ENCODE results near the gene SIGLEC7.

SIGLEC7 gene

DNA sequence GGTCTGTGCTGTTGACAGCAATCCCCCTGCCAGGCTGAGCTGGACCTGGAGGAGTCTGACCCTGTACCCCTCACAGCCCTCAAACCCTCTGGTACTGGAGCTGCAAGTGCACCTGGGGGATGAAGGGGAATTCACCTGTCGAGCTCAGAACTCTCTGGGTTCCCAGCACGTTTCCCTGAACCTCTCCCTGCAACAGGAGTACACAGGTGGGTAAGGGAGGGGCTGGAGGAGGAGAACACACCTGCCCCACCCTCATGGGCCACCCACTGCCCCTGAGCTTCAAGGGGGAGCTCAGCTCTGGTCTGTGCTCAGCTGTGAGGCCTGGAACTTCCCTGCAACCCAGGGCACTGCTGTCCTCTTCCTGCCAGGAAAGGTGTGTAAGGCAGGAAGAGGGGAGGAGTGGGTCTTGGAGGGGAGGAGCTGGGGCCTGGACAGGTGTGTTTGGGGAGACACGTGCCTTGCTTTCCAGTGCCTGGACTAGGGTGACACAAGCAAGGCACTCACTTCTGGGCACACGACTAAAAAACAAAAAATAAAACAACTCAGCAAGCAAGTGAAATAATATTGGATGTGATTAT is 3.9 kb downstream of the SIGLEC7 start:
- Histone ChIP-seq H3K36me3 (ENCODE audit: control insufficient read depth in 1 of 2, insufficient read depth in 2 of 2, low read length in 2 of 2) (no peaks in the 10 kb centered on the region), H3K27ac (ENCODE audit: low read depth, low read length) (no peak overlapping the region), H3K4me1 (ENCODE audit: control insufficient read depth in 1 of 2, insufficient read depth in 2 of 2, low read length in 2 of 2) (no peaks in the 10 kb centered on the region), H3K27me3 (ENCODE audit: control insufficient read depth in 1 of 2, insufficient read depth in 2 of 2, low read length in 2 of 2) (no peaks in the 10 kb centered on the region), H3K9ac (ENCODE audit: low read depth in 1 of 2, low read length in 2 of 2) (no peak overlapping the region), H3K9me3 (ENCODE audit: control insufficient read depth in 1 of 2, low read length in 2 of 2) (no peaks in the 10 kb centered on the region), H3K4me3 (ENCODE audit: low read depth in 1 of 2, low read length in 2 of 2) (no peak overlapping the region)

DNA sequence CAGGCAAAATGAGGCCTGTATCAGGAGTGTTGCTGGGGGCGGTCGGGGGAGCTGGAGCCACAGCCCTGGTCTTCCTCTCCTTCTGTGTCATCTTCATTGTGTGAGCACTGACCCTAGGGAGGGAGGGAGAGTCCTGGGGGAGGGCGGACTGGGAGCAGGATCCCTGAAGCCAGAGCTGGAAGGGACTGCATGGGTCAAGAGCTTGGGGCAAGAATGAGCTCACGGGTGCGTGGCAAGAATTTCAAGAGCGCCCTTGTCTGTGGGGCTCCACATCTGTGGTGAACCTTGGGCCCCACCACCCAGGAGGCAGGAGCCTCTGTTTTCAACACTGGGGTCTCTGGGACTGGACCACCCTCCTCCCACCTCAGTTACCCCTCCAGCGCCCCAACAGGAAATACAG is 4.7 kb downstream of the SIGLEC7 start:
- no peaks in the 10 kb centered on the region for H3K27me3 ChIP-seq (ENCODE audit: control insufficient read depth in 1 of 2, insufficient read depth in 2 of 2, low read length in 2 of 2)
- no peaks in the 10 kb centered on the region for H3K9me3 ChIP-seq (ENCODE audit: control insufficient read depth in 1 of 2, low read length in 2 of 2)
- no peaks in the 10 kb centered on the region for H3K36me3 ChIP-seq (ENCODE audit: control insufficient read depth in 1 of 2, insufficient read depth in 2 of 2, low read length in 2 of 2)
- H3K27ac ChIP-seq (ENCODE audit: low read depth, low read length), result no peak overlapping the region
- no peaks in the 10 kb centered on the region for H3K4me1 ChIP-seq (ENCODE audit: control insufficient read depth in 1 of 2, insufficient read depth in 2 of 2, low read length in 2 of 2)
- H3K9ac ChIP-seq (ENCODE audit: low read depth in 1 of 2, low read length in 2 of 2), result no peak overlapping the region
- H3K4me3 ChIP-seq (ENCODE audit: low read depth in 1 of 2, low read length in 2 of 2), result no peak overlapping the region

DNA sequence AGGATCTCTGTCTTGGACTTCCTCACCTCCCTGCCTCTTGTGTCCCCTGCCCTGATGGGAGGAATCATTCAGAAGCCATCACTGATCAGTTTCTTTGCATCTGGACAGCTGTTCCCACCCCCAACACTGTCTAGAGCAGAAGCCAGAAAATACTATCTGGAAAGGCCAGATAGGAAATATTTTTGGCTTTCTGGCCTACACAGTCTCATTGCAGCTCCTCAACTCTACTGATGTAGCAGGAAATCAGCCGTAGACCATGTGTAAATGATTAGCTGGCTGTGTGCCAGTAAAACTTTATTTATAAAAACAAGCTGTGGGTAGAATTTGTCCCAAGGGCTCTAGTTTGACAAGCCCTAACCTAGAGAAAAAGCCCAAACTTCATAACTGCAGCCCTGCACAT is 5.6 kb downstream of the SIGLEC7 start:
- Histone ChIP-seq H3K36me3 (ENCODE audit: control insufficient read depth in 1 of 2, insufficient read depth in 2 of 2, low read length in 2 of 2) (no peaks in the 10 kb centered on the region), H3K4me3 (ENCODE audit: low read depth in 1 of 2, low read length in 2 of 2) (no peak overlapping the region), H3K9ac (ENCODE audit: low read depth in 1 of 2, low read length in 2 of 2) (no peak overlapping the region), H3K9me3 (ENCODE audit: control insufficient read depth in 1 of 2, low read length in 2 of 2) (no peaks in the 10 kb centered on the region), H3K27me3 (ENCODE audit: control insufficient read depth in 1 of 2, insufficient read depth in 2 of 2, low read length in 2 of 2) (no peaks in the 10 kb centered on the region), H3K4me1 (ENCODE audit: control insufficient read depth in 1 of 2, insufficient read depth in 2 of 2, low read length in 2 of 2) (no peaks in the 10 kb centered on the region), H3K27ac (ENCODE audit: low read depth, low read length) (no peak overlapping the region)

DNA sequence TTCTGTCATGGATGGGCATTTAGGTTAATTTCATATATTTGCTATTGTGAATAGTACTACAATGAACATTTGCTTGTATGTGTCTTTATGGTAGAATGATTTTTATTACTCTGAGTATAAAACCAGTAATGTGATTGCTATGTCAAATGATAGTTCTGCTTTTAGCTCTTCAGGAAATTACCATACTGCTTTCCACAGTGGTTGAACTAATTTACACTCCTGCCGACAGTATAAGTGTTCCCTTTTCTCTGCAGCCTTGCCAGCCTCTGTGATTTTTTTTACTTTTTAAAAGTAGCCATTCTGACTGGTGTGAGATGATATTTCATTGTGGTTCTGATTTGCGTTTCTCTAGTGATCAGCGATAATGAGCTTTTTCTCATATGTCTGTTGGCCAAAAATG is 6.5 kb downstream of the SIGLEC7 start:
- no peaks in the 10 kb centered on the region for H3K9me3 ChIP-seq (ENCODE audit: control insufficient read depth in 1 of 2, low read length in 2 of 2)
- no peaks in the 10 kb centered on the region for H3K27me3 ChIP-seq (ENCODE audit: control insufficient read depth in 1 of 2, insufficient read depth in 2 of 2, low read length in 2 of 2)
- no peak overlapping the region for H3K4me3 ChIP-seq (ENCODE audit: low read depth in 1 of 2, low read length in 2 of 2)
- no peak overlapping the region for H3K9ac ChIP-seq (ENCODE audit: low read depth in 1 of 2, low read length in 2 of 2)
- no peaks in the 10 kb centered on the region for H3K36me3 ChIP-seq (ENCODE audit: control insufficient read depth in 1 of 2, insufficient read depth in 2 of 2, low read length in 2 of 2)
- no peak overlapping the region for H3K27ac ChIP-seq (ENCODE audit: low read depth, low read length)
- H3K4me1 ChIP-seq (ENCODE audit: control insufficient read depth in 1 of 2, insufficient read depth in 2 of 2, low read length in 2 of 2), result no peaks in the 10 kb centered on the region

DNA sequence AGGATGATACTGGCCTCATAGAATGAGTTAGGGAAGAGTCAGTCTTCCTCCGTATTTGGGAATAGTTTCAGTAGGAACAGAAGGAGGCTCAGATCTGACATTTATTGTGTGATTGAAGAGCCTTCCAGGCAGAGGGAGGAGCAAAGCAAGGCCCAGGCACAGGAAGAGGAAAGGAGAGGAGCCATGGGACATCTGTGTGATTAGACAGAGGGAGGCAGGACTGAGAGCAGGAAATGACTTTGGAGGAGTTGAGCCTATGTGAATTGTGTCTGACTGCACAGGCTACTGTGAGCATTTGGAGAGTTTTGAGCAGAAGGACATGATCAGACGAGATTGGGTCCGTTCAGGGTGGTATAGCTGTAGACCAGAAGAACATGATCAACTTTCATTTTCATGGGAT is 8.5 kb downstream of the SIGLEC7 start:
- H3K4me1 ChIP-seq (ENCODE audit: control insufficient read depth in 1 of 2, insufficient read depth in 2 of 2, low read length in 2 of 2), result no peaks in the 10 kb centered on the region
- H3K9ac ChIP-seq (ENCODE audit: low read depth in 1 of 2, low read length in 2 of 2), result no peak overlapping the region
- no peak overlapping the region for H3K4me3 ChIP-seq (ENCODE audit: low read depth in 1 of 2, low read length in 2 of 2)
- H3K9me3 ChIP-seq (ENCODE audit: control insufficient read depth in 1 of 2, low read length in 2 of 2), result no peaks in the 10 kb centered on the region
- no peak overlapping the region for H3K27ac ChIP-seq (ENCODE audit: low read depth, low read length)
- H3K27me3 ChIP-seq (ENCODE audit: control insufficient read depth in 1 of 2, insufficient read depth in 2 of 2, low read length in 2 of 2), result no peaks in the 10 kb centered on the region
- H3K36me3 ChIP-seq (ENCODE audit: control insufficient read depth in 1 of 2, insufficient read depth in 2 of 2, low read length in 2 of 2), result no peaks in the 10 kb centered on the region

DNA sequence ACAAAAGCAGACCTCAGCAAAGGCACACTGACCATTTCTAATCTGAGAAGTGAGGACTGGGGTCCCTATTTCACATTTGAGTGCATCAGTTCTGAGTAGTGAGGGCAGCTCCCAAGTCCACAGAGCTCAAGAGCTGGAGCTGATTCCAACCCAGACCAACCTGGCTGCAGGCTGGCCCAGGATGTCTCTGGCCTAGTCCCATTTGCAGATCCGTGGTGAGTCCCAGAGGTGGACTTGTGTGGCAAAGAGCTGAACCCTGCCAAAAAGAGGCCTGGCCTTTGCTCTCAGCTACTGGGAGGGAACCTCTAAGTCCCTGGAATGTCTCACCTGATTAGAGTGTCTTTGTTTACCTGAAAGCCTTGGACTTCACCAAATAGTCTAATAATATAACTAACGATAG is 14.6 kb downstream of the SIGLEC7 start:
- Histone ChIP-seq H3K27me3 (ENCODE audit: control insufficient read depth in 1 of 2, insufficient read depth in 2 of 2, low read length in 2 of 2) (peaks cover 0 to 6% of the 10 kb centered on the region in 2 donors), H3K27ac (ENCODE audit: low read depth, low read length) (no peak overlapping the region), H3K4me1 (ENCODE audit: control insufficient read depth in 1 of 2, insufficient read depth in 2 of 2, low read length in 2 of 2) (no peaks in the 10 kb centered on the region), H3K9ac (ENCODE audit: low read depth in 1 of 2, low read length in 2 of 2) (no peak overlapping the region), H3K9me3 (ENCODE audit: control insufficient read depth in 1 of 2, low read length in 2 of 2) (no peaks in the 10 kb centered on the region), H3K36me3 (ENCODE audit: control insufficient read depth in 1 of 2, insufficient read depth in 2 of 2, low read length in 2 of 2) (no peaks in the 10 kb centered on the region), H3K4me3 (ENCODE audit: low read depth in 1 of 2, low read length in 2 of 2) (no peak overlapping the region)

DNA sequence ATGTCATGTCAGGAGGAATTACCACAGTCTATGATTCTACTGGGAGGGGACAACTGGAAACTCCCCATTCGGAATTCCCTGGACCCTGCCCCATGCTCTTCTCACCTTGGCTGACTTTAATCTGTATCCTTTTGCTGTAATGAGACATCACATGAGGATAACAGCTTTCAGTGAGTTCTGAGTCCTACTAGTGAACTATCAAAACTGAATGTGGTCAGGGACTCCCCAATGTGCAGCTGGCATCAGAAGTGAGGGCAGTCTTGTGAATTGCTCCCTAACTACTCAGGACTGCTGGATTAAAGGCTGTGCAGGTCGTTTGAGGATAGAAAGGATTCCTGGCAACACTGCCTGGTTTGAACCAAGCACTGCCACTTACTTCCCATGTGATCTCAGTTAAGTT is 15.2 kb downstream of the SIGLEC7 start:
- no peaks in the 10 kb centered on the region for H3K9me3 ChIP-seq (ENCODE audit: control insufficient read depth in 1 of 2, low read length in 2 of 2)
- no peak overlapping the region for H3K9ac ChIP-seq (ENCODE audit: low read depth in 1 of 2, low read length in 2 of 2)
- H3K36me3 ChIP-seq (ENCODE audit: control insufficient read depth in 1 of 2, insufficient read depth in 2 of 2, low read length in 2 of 2), result no peaks in the 10 kb centered on the region
- H3K4me1 ChIP-seq (ENCODE audit: control insufficient read depth in 1 of 2, insufficient read depth in 2 of 2, low read length in 2 of 2), result no peaks in the 10 kb centered on the region
- no peak overlapping the region for H3K27ac ChIP-seq (ENCODE audit: low read depth, low read length)
- peaks cover 0 to 6% of the 10 kb centered on the region in 2 donors for H3K27me3 ChIP-seq (ENCODE audit: control insufficient read depth in 1 of 2, insufficient read depth in 2 of 2, low read length in 2 of 2)
- no peak overlapping the region for H3K4me3 ChIP-seq (ENCODE audit: low read depth in 1 of 2, low read length in 2 of 2)

DNA sequence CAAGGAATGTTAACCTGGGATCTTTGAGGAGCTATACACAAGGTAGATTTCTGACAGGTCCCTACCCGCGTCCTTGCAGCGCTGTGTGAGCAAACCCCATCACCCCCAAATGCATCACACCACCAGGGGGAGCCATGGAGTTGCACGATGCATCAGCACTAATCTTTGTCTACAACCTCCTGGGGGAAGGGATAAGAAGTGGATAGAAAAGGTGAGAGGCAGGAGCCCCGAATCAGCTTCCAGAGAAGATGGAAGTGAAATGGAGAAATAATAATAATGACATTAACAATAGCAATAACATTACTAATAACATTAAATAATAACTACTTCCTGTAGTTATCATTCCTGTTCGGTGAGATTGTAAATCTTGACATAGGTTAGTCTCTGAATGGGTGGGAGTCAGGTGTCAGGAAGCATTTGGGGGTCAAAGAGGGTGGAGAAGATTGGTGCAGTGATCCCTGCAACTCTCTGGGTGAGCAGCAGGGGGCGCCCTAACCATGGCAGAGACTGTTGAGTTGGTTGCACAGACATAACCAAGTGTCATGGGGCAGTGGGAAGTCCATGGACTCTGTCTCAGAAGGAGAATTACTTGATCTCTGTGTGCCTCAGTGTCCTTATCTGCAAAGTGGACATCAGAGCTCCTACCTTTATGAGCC is 16.5 kb downstream of the SIGLEC7 start:
- Histone ChIP-seq H3K4me1 (ENCODE audit: control insufficient read depth in 1 of 2, insufficient read depth in 2 of 2, low read length in 2 of 2) (no peaks in the 10 kb centered on the region), H3K36me3 (ENCODE audit: control insufficient read depth in 1 of 2, insufficient read depth in 2 of 2, low read length in 2 of 2) (no peaks in the 10 kb centered on the region), H3K9ac (ENCODE audit: low read depth in 1 of 2, low read length in 2 of 2) (no peak overlapping the region), H3K27ac (ENCODE audit: low read depth, low read length) (no peak overlapping the region), H3K4me3 (ENCODE audit: low read depth in 1 of 2, low read length in 2 of 2) (no peak overlapping the region), H3K9me3 (ENCODE audit: control insufficient read depth in 1 of 2, low read length in 2 of 2) (no peaks in the 10 kb centered on the region), H3K27me3 (ENCODE audit: control insufficient read depth in 1 of 2, insufficient read depth in 2 of 2, low read length in 2 of 2) (peaks cover 0 to 6% of the 10 kb centered on the region in 2 donors)

DNA sequence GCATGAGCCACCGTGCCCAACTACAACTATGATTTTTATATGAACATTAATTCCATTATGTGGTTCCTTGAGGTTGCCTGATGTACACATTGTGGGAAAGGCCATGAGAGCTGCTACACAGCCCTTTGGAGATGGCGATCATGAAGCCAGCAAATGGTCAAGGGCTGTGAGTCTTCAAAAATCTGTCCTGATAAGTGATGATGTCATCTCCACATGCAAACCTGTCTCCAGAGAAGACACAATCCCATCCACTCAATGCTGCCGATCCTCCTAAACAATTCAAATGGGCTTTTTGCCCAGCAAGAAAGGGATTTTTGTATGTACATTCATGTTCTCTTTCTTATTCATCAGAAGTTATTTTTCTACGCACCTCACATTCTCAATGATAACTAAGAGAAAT is 17.6 kb downstream of the SIGLEC7 start:
- Histone ChIP-seq H3K27ac (ENCODE audit: low read depth, low read length) (no peak overlapping the region), H3K9me3 (ENCODE audit: control insufficient read depth in 1 of 2, low read length in 2 of 2) (no peaks in the 10 kb centered on the region), H3K4me1 (ENCODE audit: control insufficient read depth in 1 of 2, insufficient read depth in 2 of 2, low read length in 2 of 2) (no peaks in the 10 kb centered on the region), H3K9ac (ENCODE audit: low read depth in 1 of 2, low read length in 2 of 2) (no peak overlapping the region), H3K27me3 (ENCODE audit: control insufficient read depth in 1 of 2, insufficient read depth in 2 of 2, low read length in 2 of 2) (peaks cover 0 to 6% of the 10 kb centered on the region in 2 donors), H3K36me3 (ENCODE audit: control insufficient read depth in 1 of 2, insufficient read depth in 2 of 2, low read length in 2 of 2) (no peaks in the 10 kb centered on the region), H3K4me3 (ENCODE audit: low read depth in 1 of 2, low read length in 2 of 2) (no peak overlapping the region)

DNA sequence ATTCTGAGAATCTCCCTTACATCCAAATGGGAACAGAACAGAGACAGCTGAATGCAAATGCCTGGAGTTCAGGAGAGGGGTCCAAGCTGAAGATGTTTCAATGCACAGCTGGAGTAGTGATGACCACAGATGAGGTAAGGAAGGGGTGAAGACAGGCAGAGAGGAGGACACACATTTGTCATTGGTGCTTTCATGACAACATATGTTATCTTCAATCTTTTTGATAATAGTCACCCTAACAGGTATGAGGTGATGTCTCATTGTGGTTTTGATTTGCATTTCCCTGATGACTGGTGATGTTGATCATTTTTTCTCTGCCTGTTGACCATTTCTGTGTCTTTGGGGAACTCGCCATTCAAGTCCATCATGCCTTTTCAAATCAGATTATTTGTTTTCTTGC is 19.2 kb downstream of the SIGLEC7 start:
- Histone ChIP-seq H3K9ac (ENCODE audit: low read depth in 1 of 2, low read length in 2 of 2) (no peak overlapping the region), H3K36me3 (ENCODE audit: control insufficient read depth in 1 of 2, insufficient read depth in 2 of 2, low read length in 2 of 2) (no peaks in the 10 kb centered on the region), H3K4me3 (ENCODE audit: low read depth in 1 of 2, low read length in 2 of 2) (no peak overlapping the region), H3K9me3 (ENCODE audit: control insufficient read depth in 1 of 2, low read length in 2 of 2) (no peaks in the 10 kb centered on the region), H3K27ac (ENCODE audit: low read depth, low read length) (no peak overlapping the region), H3K4me1 (ENCODE audit: control insufficient read depth in 1 of 2, insufficient read depth in 2 of 2, low read length in 2 of 2) (no peaks in the 10 kb centered on the region), H3K27me3 (ENCODE audit: control insufficient read depth in 1 of 2, insufficient read depth in 2 of 2, low read length in 2 of 2) (peaks cover 0 to 6% of the 10 kb centered on the region in 2 donors)

Measured in duodenal mucosa (tissue), 2 donors.